Skeletal muscle tissue (tissue), 4 donors: ENCODE measurements around the gene RNF141. TPM values are rescaled to one million over a fixed set of nuclear protein-coding genes. Genes with fewer than 3 reads are reported as not detected.

Source experiments
- H3K27ac ChIP-seq: one replicate; pipeline ENCODE4 v1.7.0; 2013; ENCODE audit warnings: mild to moderate bottlenecking, low read depth, low read length, inconsistent platforms
- H3K27me3 ChIP-seq, 3 donors: one replicate each; pipeline ENCODE4 v1.7.0; 2013; ENCODE audit warnings: low read length in 3 of 3; ENCODE audit not compliant: control insufficient read depth in 3 of 3, insufficient read depth in 3 of 3
- H3K36me3 ChIP-seq, 3 donors: one replicate each; pipeline ENCODE4 v1.7.0; 2013; ENCODE audit warnings: low read length in 3 of 3; ENCODE audit not compliant: control insufficient read depth in 3 of 3, insufficient read depth in 3 of 3
- H3K4me1 ChIP-seq, 3 donors: one replicate each; pipeline ENCODE4 v1.7.0; 2013; ENCODE audit warnings: low read length in 3 of 3, mild to moderate bottlenecking in 3 of 3; ENCODE audit not compliant: control insufficient read depth in 3 of 3, insufficient read depth in 3 of 3
- H3K4me3 ChIP-seq, 3 donors: one replicate each; pipeline ENCODE4 v1.7.0; 2013; ENCODE audit warnings: low read length in 3 of 3
- H3K9ac ChIP-seq, 3 donors: one replicate each; pipeline ENCODE4 v1.7.0; 2013; ENCODE audit warnings: low read length in 3 of 3, mild to moderate bottlenecking in 3 of 3, moderate library complexity in 2 of 3, low read depth in 1 of 3
- H3K9me3 ChIP-seq, 3 donors: one replicate each; pipeline ENCODE4 v1.7.0; 2013; ENCODE audit warnings: low read length in 3 of 3; ENCODE audit not compliant: control insufficient read depth in 3 of 3
- total RNA-seq: library from RNA; depleted of rRNA; stranded (reverse); fragments of >200 nt; gene quantifications from one replicate; pipeline ENCODE4 v1.2.3, GENCODE V29; 2014
- donor health status: Osteomylitis.

RNF141 gene
- total RNA-seq, 1 donor from 2014 or later = 20.4 TPM

- Histone ChIP-seq H3K27me3 (no peaks in the 10 kb centered on the region), H3K9me3 (no peaks in the 10 kb centered on the region), H3K36me3 (peaks cover 6 to 39% (median 19%) of the 10 kb centered on the region in 3 donors), H3K27ac (no peak overlapping the region), H3K9ac (no peak overlapping the region), H3K4me1 (peaks cover 0 to 8% (median 5%) of the 10 kb centered on the region in 3 donors), H3K4me3 (no peak overlapping the region)
These were observed 11.7 kb downstream of the RNF141 start for GRCh38 chr11:10529279-10529678.

GRCh38 chr11:10528121-10528520 lies 12.9 kb downstream of the RNF141 start:
- Histone ChIP-seq H3K36me3 (peaks cover 6 to 44% (median 19%) of the 10 kb centered on the region in 3 donors), H3K27me3 (no peaks in the 10 kb centered on the region), H3K9ac (no peak overlapping the region), H3K4me1 (peaks cover 2 to 10% (median 6%) of the 10 kb centered on the region in 3 donors), H3K4me3 (no peak overlapping the region), H3K9me3 (no peaks in the 10 kb centered on the region), H3K27ac (no peak overlapping the region)

- no peaks in the 10 kb centered on the region for H3K27me3 ChIP-seq
- H3K9ac ChIP-seq = no peak overlapping the region
- no peak overlapping the region for H3K27ac ChIP-seq
- peaks cover 6 to 42% (median 19%) of the 10 kb centered on the region in 3 donors for H3K36me3 ChIP-seq
- peaks cover 9 to 17% (median 11%) of the 10 kb centered on the region in 3 donors for H3K4me1 ChIP-seq
- no peak overlapping the region for H3K4me3 ChIP-seq
- no peaks in the 10 kb centered on the region for H3K9me3 ChIP-seq
These were observed 13.7 kb downstream of the RNF141 start for GRCh38 chr11:10526974-10527918.

DNA sequence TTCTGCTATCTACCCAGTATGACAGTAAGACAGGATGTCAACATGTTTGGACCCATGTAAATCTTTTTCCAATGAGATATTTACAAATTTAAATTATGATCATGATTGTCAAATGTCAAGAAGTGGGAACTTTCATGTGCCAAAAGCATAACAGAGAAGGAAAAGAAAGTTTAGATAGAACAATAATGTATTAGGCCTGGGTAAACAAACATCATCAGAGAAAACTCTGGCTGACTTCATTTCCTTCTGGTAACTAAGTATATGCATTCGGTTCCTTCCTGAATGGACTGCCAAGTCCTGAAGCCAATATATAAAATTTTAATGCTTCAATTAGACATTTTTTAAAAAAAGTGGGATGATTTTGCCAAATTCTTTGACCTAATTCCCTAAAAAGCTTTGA lies 16.5 kb downstream of the RNF141 start:
- Histone ChIP-seq H3K9me3 (no peaks in the 10 kb centered on the region), H3K4me3 (no peak overlapping the region), H3K9ac (no peak overlapping the region), H3K36me3 (peaks cover 8 to 48% (median 24%) of the 10 kb centered on the region in 3 donors), H3K27me3 (no peaks in the 10 kb centered on the region), H3K27ac (no peak overlapping the region), H3K4me1 (peaks cover 9 to 18% (median 11%) of the 10 kb centered on the region in 3 donors)

- no peak overlapping the region for H3K4me3 ChIP-seq
- H3K27ac ChIP-seq = no peak overlapping the region
- H3K36me3 ChIP-seq = peaks cover 5 to 43% (median 16%) of the 10 kb centered on the region in 3 donors
- no peaks in the 10 kb centered on the region for H3K27me3 ChIP-seq
- no peak overlapping the region for H3K9ac ChIP-seq
- peaks cover 9 to 18% (median 11%) of the 10 kb centered on the region in 3 donors for H3K4me1 ChIP-seq
- H3K9me3 ChIP-seq = no peaks in the 10 kb centered on the region
These were observed 18.1 kb downstream of the RNF141 start for GRCh38 chr11:10522921-10523320.

GRCh38 chr11:10522276-10522675 lies 18.7 kb downstream of the RNF141 start:
- Histone ChIP-seq H3K36me3 (peaks cover 5 to 40% (median 16%) of the 10 kb centered on the region in 3 donors), H3K9ac (no peak overlapping the region), H3K4me1 (peaks cover 7 to 12% (median 9%) of the 10 kb centered on the region in 3 donors), H3K9me3 (no peaks in the 10 kb centered on the region), H3K4me3 (no peak overlapping the region), H3K27me3 (no peaks in the 10 kb centered on the region), H3K27ac (no peak overlapping the region)

GRCh38 chr11:10520562-10520961 lies 20.4 kb downstream of the RNF141 start:
- peaks cover 5 to 34% (median 16%) of the 10 kb centered on the region in 3 donors for H3K36me3 ChIP-seq
- H3K27ac ChIP-seq = no peak overlapping the region
- no peaks in the 10 kb centered on the region for H3K27me3 ChIP-seq
- no peak overlapping the region for H3K4me3 ChIP-seq
- peaks cover 5 to 10% (median 9%) of the 10 kb centered on the region in 3 donors for H3K4me1 ChIP-seq
- H3K9me3 ChIP-seq = no peaks in the 10 kb centered on the region
- no peak overlapping the region for H3K9ac ChIP-seq

- Histone ChIP-seq H3K9ac (no peak overlapping the region), H3K4me1 (peaks cover 10 to 14% (median 12%) of the 10 kb centered on the region in 3 donors), H3K9me3 (no peaks in the 10 kb centered on the region), H3K36me3 (peaks cover 5 to 31% (median 12%) of the 10 kb centered on the region in 3 donors), H3K4me3 (no peak overlapping the region), H3K27ac (no peak overlapping the region), H3K27me3 (no peaks in the 10 kb centered on the region)
These were observed 21.4 kb downstream of the RNF141 start for GRCh38 chr11:10519630-10520029.

DNA sequence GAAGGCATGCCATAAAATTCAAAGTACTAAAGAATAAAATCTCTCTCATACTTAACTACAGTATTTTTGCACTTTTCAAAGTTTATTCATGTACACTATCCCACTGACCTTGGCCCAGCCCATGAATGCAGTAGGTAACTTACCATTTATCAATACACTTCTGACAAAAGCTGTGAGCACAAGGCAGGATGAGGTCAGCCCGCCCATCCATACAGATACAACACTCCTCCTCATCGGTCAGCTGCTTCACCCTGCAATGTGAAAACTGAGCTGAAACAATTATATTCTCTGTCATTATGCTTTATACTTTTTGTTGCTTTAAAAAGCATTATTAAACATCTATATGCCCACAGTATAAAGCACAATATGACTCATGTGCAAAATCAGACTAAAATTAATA lies 22.1 kb downstream of the RNF141 start:
- no peak overlapping the region for H3K27ac ChIP-seq
- no peak overlapping the region for H3K4me3 ChIP-seq
- H3K9me3 ChIP-seq = no peaks in the 10 kb centered on the region
- H3K27me3 ChIP-seq = no peaks in the 10 kb centered on the region
- no peak overlapping the region for H3K9ac ChIP-seq
- H3K4me1 ChIP-seq = peaks cover 11 to 16% (median 14%) of the 10 kb centered on the region in 3 donors
- H3K36me3 ChIP-seq = peaks cover 5 to 28% (median 12%) of the 10 kb centered on the region in 3 donors

DNA sequence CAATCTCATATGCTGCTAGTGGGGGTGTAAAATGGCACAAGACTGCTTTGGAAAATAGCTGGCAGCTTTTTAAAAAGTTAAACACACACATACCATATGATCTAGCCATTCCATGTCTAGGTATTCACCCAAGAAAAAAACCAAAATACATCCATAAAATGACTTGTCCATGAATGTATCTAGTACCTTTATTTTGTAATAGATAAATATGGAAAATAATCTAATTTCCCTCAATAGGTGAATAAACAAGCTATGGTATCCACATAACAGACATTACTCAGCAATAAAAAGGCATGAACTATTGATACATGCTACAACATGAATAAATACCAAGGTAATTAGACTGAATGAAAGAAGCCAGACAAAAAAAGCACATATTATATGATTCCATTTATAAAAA lies 22.9 kb downstream of the RNF141 start:
- H3K9ac ChIP-seq = peak overlapping the region in 1 of 3 donors; percentile 9
- no peaks in the 10 kb centered on the region for H3K9me3 ChIP-seq
- no peaks in the 10 kb centered on the region for H3K27me3 ChIP-seq
- peaks cover 11 to 14% (median 12%) of the 10 kb centered on the region in 3 donors for H3K4me1 ChIP-seq
- peaks cover 5 to 23% (median 12%) of the 10 kb centered on the region in 3 donors for H3K36me3 ChIP-seq
- no peak overlapping the region for H3K4me3 ChIP-seq
- no peak overlapping the region for H3K27ac ChIP-seq
